ENCODE data around the gene SEC14L2.
A peak's percentile ranks its signal among the peaks of the same experiment; 100 is the strongest.
"Not testable (repeated sequence)": the region's sequence is repeated elsewhere in the genome, so short reads cannot be mapped to it uniquely, and the experiment has no call there.

Gene SEC14L2

GRCh38 chr22:30380011-30380410, 16.8 kb upstream of the SEC14L2 start:
- DNase-seq: no peak

- no peak for DNase-seq
Measured at GRCh38 chr22:30381264-30381663, 15.6 kb upstream of the SEC14L2 start.

DNA sequence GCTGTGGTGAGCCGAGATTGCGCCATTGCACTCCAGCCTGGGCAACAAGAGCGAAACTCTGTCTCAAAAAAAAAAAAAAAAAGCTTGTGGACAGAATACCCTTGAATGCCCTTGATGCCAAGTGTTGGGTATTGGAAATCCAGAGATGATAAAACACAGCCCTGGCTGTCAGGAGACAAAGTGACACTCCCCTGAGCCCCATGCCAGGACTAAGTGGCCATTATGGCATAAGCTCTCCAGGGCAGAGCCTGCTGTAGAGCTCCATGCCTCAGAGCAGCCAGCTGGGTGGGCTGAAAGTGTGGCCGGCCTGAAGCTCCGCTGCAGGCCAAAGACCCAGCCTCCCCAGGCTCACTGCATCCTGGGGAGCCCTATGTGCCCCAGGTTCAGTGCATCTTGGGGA, 14.5 kb upstream of the SEC14L2 start:
- DNase-seq: no peak

DNA sequence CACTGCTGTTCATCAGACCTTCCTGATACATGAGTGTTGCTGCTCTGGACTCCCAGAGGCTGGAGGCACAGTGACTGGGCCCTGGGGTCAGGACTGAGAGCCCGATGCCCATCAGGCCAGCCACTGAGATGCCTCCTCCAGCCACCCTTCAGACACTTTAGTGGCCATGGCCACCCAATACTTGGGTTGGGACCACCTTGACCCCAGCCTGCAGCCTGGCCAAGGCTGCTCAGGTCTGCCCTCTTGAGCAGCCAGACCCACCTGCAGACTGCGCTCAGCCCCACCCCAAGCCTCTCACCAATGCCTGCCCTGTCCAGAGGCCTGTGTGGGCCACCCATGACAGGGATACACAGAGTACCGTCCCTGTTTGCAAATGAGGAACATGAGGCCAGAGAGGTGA, 13.8 kb upstream of the SEC14L2 start:
- no peak for DNase-seq

- DNase-seq: no peak
Measured at GRCh38 chr22:30385942-30386341, 10.9 kb upstream of the SEC14L2 start.

DNA sequence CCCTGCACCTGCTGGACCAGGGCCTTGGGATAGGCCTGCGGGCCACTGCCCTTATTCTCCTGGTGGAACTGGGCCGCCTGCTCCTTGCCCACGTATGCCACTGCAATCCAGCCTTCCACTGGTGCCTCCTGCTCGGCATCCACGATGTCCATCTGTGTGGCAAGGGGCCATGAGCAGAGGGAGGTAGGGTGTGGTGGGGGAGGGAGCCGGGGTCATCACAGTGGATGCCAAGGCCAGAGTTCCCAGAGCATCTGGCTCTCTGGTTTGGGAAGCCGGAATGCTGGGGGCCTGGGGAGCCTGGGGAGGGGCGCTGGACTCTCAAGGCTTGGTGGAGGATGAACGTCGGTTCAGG, 10.2 kb upstream of the SEC14L2 start:
- DNase-seq: no peak

- DNase-seq: peak; percentile 77 to 80
Measured at GRCh38 chr22:30386960-30387827, 9.6 kb upstream of the SEC14L2 start, which contains the start of gene RNF215. Gene RNF215 (minus strand): TSS chr22:30387411. CDS start chr22:30387313, 98 bp downstream.

- DNase-seq: peak; percentile 82 to 86
Measured at GRCh38 chr22:30390974-30391691, 5.7 kb upstream of the SEC14L2 start.

DNA sequence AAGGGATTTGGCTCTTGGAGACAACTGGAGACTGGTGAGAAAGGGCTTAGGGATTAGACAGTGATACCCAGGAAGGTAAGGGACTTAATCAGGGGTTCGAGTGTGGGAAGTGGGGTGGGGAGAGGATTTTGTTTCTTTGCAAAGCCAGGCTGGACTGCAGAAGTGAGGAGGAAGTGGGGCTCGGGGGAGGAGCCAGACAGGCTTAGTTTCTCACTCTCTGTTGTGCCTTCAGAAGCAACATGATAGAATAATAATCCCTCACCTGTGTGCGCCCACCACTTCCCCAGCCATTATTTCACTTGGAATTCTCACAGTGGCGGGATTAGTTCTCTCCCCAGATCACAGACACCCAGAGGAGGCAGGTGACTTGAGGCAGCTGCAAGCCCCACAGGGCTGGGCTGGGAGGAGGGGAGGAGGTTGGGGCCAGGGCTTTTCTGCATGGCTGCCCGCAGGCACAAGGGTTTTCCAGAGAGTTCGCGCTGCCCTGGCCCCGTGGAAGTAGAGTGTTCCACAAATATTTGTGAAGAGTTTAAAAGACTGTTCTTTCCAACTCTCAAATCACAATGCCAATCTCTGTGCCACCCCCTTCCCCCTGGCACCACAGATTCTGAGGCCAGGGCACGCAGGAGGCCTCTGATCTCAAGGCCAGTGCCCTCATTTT, 4.0 kb upstream of the SEC14L2 start:
- no peak for DNase-seq

DNA sequence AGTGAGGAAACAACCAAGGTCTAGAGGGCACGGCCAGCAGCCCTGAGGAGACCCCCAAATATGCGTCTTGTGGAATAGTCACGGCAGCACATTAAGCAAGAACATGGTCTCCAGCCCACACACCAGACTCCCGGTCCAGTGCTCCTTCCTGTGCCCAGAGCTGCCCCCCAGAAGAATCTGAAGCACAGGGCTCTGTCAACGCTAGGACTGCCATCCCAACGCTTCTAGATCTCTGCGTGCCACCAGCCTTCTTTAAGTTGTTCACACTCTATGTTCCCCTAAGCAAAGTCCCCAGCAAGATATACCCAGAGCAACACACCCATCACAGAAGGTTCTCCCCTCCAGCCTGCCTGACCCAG, 3.5 kb upstream of the SEC14L2 start:
- no peak for DNase-seq

GRCh38 chr22:30393885-30394284, 2.9 kb upstream of the SEC14L2 start:
- DNase-seq: no peak

GRCh38 chr22:30397656-30398635, 1.1 kb downstream of the SEC14L2 start:
- DNase-seq: no peak

GRCh38 chr22:30398685-30399680, 2.2 kb downstream of the SEC14L2 start:
- no peak for DNase-seq

GRCh38 chr22:30399718-30400117, 2.9 kb downstream of the SEC14L2 start:
- DNase-seq: no peak

DNA sequence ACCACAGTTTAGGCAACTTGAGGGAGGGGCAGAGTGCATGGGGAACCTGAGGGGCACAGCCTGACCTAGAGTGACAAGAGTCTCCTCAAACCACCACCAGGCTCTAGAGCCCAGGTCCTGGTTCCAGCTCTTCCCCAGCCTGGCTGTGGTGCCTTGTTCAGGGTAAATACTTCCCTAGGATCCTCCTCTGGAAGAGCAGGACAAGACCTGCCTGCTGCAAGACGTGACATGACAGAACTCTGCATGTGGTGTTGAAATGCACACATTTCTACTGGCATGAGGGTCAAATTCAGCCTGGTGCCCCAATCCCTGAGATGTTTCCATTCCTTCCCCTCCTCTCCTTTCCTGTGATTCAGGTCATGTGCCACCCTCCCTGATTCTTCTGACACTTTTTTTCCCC, 3.3 kb downstream of the SEC14L2 start:
- no peak for DNase-seq

- DNase-seq: not testable (repeated sequence)
Measured at GRCh38 chr22:30401024-30401423, 4.2 kb downstream of the SEC14L2 start.

GRCh38 chr22:30402028-30402765, 5.4 kb downstream of the SEC14L2 start:
- DNase-seq: no peak

GRCh38 chr22:30402766-30403104, 5.9 kb downstream of the SEC14L2 start:
- not testable (repeated sequence) for DNase-seq

GRCh38 chr22:30404307-30404706, 7.5 kb downstream of the SEC14L2 start:
- no peak for DNase-seq

- no peak for DNase-seq
Measured at GRCh38 chr22:30405731-30406130, 8.9 kb downstream of the SEC14L2 start.

DNA sequence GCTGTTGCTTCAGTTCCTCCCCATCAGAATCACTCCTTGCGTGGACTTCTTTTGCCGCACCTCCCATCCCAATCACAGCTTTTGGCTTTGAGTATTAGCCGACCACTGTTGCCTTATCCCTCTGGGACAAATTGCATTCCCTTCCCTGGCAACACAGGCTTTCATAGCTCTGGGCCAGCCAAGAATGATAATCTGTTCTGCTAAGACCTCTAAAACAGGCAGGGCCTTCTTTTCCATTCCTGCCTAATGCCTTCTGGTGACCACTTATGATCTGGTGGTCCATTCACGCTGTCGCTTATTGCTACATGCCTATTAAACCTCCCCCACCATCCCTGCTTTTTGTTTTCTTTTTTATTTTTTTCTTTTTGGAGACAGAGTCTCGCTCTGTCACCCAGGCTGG, 9.6 kb downstream of the SEC14L2 start:
- DNase-seq: no peak

All from CD4-positive, alpha-beta T cell treated with Interleukin-4 for 1 hour (primary cell).